ENCODE data around the gene HNRNPA2B1.

DNA sequence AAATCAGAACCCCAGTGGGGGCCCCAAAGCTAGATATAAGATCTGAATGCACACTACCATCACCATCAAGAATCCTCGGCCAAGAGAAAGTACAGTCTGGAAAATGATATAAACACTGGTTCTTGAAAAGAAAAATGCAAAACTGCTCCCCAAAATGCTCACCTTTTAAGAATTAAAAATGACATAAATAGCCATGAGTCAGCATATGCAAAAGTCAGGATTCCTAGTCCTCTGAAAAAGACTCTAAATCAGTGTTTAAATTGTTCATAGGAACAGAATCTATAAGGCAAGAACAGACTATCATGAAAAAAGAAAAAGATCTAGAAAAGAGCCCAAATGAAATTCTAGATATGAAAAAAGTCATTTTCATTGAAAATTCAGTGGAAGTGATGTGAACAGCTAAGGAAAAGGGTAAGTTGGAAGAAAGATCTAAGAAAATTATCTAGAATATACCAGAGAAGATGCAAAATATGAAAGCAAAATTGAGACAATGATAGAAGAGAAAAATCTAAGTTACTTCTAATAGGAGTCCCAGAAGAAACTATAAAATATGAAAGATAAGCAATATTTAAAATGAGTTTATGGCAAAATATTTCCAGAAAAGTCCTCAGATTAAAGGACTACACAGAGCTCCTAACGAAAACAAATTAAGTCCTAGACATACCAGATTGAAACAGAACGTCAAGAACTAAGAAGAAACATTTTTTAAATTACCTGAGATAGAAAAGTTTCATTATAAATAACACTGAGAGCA, 18.9 kb downstream of the HNRNPA2B1 start:
- TF ChIP-seq CTCF (IDR thresholded peaks at IDR 0.05) = no peak
- TF ChIP-seq POLR2A (IDR thresholded peaks at IDR 0.05) = no peak

Data from esophagus squamous epithelium (tissue), 4 donors.